GM12891 (cell line): Measurements from ENCODE around the gene DUSP22.
A peak's percentile ranks its signal among the peaks of the same experiment; 100 is the strongest.
"Not testable (repeated sequence)": the region's sequence is repeated elsewhere in the genome, so short reads cannot be mapped to it uniquely, and the experiment has no call there.

Experiments
- DNase-seq: peaks from one replicate; pipeline ENCODE4 v3.0.0; 2011; ENCODE audit warnings: low spot score; ENCODE audit not compliant: insufficient read length
- FAIRE-seq: peaks from 2 replicates; lab custom pipeline; 2011; peaks lifted over from hg19 to GRCh38; lab: Jason Lieb, UNC
- PAX5 ChIP-seq: IDR thresholded peaks from 2 replicates; pipeline ENCODE4 v1.6.1; 2011; ENCODE audit warnings: low read length, moderate library complexity, mild to moderate bottlenecking; ENCODE audit not compliant: insufficient read depth, severe bottlenecking
- POLR2A ChIP-seq: IDR thresholded peaks from 2 replicates; pipeline ENCODE4 v1.6.1; 2011; ENCODE audit warnings: low read depth, low read length, control low read depth
- POLR2AphosphoS5 ChIP-seq: IDR thresholded peaks from 2 replicates; pipeline ENCODE4 v1.6.1; 2011; ENCODE audit warnings: low read depth, low read length, control low read depth
- POU2F2 ChIP-seq: IDR thresholded peaks from 2 replicates; pipeline ENCODE4 v1.6.1; 2011; ENCODE audit warnings: low read depth, mild to moderate bottlenecking, control low read depth, low read length, moderate library complexity
- SPI1 ChIP-seq: IDR thresholded peaks from 2 replicates; pipeline ENCODE4 v1.6.1; 2011; ENCODE audit warnings: low read depth, low read length, control low read depth
- TAF1 ChIP-seq: IDR thresholded peaks from 2 replicates; pipeline ENCODE4 v1.6.1; 2011; ENCODE audit warnings: low read depth, low read length, control low read depth

DUSP22 gene

GRCh38 chr6:372336-372911, 80.1 kb downstream of the DUSP22 start:
- no peak for DNase-seq
- TF ChIP-seq POU2F2 (no peak), TAF1 (no peak), PAX5 (no peak), POLR2AphosphoS5 (no peak), POLR2A (no peak), SPI1 (peak; percentile 93)
- FAIRE-seq, result peak; percentile 72

- no peak for TF ChIP-seq PAX5
- no peak for TF ChIP-seq SPI1
- no peak for TF ChIP-seq POU2F2
- no peak for TF ChIP-seq POLR2AphosphoS5
- no peak for FAIRE-seq
- no peak for DNase-seq
Measured at GRCh38 chr6:373031-373430, 80.7 kb downstream of the DUSP22 start.

DNA sequence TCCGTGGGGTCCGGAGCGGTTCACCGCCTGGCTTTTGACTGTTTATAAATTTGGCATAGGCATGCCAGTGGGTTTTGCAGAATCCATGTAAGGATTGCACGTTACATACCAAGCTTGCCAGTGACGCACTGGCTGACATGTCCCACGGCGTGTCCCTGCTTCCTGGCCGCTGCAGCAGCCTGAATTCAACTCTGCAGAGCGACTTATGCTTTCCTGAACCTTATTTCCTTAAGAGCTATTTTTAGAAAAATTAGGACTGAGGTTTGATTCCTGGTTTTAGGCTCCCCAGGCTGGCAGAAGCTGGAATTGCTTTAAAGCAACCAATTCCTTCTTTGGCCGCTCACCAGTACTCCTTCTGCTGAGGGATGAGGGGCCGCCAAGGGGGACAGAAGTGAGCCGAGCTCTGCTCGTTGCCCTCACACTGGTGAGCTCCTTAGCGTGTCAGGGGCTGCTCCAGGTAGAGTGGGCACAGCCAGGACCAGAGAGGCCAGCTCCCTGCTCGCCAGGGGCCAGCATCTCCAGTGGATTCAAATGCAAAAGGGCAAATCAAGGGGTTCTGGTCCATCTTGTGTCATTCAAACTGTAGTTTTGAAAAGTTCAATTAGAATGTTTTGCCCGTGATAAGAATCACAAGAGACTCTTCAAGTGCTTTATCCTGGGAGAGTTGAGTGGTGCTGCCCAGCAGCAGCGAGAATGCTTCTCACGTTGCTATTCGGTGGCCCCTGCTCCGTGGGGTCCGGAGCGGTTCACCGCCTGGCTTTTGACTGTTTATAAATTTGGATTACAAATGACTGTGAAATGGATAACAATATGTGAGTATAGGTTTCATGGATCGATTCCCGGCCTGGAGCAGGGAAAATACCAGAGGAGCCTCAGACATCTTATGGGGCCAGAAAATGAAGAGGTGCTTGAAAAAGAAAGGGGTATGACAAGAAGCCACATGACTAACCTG, 81.8 kb downstream of the DUSP22 start:
- TF ChIP-seq POU2F2, result no peak
- TF ChIP-seq POLR2AphosphoS5, result no peak
- no peak for TF ChIP-seq PAX5
- no peak for TF ChIP-seq POLR2A
- no peak for TF ChIP-seq TAF1
- TF ChIP-seq SPI1, result no peak
- FAIRE-seq (no peak), DNase-seq (no peak)

GRCh38 chr6:374956-375355, 82.7 kb downstream of the DUSP22 start:
- DNase-seq (no peak), FAIRE-seq (no peak)
- TF ChIP-seq TAF1 (no peak), POLR2AphosphoS5 (no peak), POLR2A (no peak), PAX5 (no peak), SPI1 (no peak)

- DNase-seq, result no peak
- no peak for TF ChIP-seq POU2F2
- TF ChIP-seq SPI1, result 0 out of 2 replicates have a peak, but pooled peaks have one; percentile 28
- TF ChIP-seq POLR2A, result no peak
- no peak for TF ChIP-seq POLR2AphosphoS5
- TF ChIP-seq TAF1, result no peak
- no peak for TF ChIP-seq PAX5
- peak; percentile 40 for FAIRE-seq
Measured at GRCh38 chr6:376827-377640, 84.7 kb downstream of the DUSP22 start.

- not testable (repeated sequence) for DNase-seq, FAIRE-seq
Measured at GRCh38 chr6:377641-378020, 85.3 kb downstream of the DUSP22 start.

DNA sequence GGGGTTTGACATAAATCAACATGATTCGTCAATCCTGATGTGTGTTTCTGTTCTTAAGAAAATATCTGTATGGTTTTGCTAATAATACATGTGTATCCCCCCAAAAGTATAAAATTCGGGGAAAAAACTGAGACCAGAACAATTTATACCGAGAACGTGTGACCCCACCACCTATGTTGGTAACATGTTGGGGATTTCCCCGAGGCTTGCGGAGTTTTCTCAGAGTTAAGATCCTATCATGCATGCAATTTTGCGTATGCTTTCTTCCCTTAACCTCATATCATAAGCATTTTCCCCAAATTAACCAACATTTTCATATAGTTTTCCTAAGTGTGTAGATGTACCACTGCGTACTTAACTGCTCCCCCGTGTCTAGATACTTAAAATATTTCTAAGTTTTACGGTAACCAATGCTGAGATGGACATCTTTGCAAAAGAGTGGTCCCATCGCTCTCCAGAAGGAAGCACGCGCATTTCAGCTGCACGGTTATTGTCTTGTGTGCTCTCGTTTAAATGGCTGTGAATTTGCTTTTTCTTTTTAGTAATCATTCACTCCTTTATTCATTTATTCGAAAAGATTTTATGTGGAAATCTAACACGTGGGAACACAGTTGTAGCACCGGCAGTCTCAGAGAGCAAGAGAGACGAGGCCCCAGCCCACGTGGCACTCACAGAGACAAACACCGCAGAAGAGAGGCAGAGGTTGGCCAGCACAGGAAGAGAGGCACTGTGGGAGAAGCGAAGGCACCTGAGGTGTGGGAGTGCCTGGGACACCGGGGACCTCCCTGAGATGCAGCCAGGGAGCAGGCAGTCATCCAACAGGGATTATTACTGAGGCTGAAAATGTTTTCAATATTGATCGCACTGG, 86.0 kb downstream of the DUSP22 start:
- FAIRE-seq (peak; percentile 87), DNase-seq (no peak)
- TF ChIP-seq POU2F2 (peak; percentile 78; the same call in 1 of the 2 replicates), TAF1 (no peak; the same call in 1 of the 2 replicates), PAX5 (peak; percentile 56), SPI1 (no peak), POLR2AphosphoS5 (no peak), POLR2A (no peak)

DNA sequence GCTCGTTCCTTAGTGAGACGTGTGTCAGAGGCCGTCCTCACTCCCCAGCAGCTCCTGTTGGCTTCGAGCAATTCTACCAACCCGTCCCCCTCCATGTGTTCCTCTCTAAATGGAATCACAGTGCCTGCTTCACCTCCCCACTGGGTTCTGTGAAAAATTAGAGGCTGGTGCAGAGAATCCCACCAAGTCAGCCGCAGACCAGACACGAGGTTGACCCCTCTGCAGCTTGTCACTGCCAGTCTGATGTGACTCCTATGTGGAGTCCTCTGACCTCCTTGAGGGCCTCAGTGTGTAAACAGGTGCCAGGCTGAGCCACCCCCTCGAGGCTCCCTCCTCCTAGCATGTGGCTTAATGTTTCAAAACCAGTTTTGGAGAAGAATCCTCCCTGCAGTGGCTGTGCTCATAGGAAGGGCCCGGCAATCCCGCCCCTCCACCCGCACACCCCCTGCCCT, 86.7 kb downstream of the DUSP22 start:
- DNase-seq (no peak), FAIRE-seq (no peak)
- TF ChIP-seq POLR2A, result no peak
